ENCODE data around the gene G6PC2.
"Not testable (repeated sequence)": the region's sequence is repeated elsewhere in the genome, so short reads cannot be mapped to it uniquely, and the experiment has no call there.

G6PC2 gene

GRCh38 chr2:168929031-168929430 is 27.9 kb downstream of the G6PC2 start:
- Histone ChIP-seq H3K27me3 (ENCODE audit: insufficient read depth, low read length) (no peaks in the 10 kb centered on the region), H3K27ac (ENCODE audit: low read length) (no peak overlapping the region), H3K4me1 (ENCODE audit: insufficient read depth, low read length) (no peaks in the 10 kb centered on the region), H3K9me3 (ENCODE audit: insufficient read depth, low read depth, low read length) (no peaks in the 10 kb centered on the region), H3K36me3 (ENCODE audit: insufficient read depth, low read depth, low read length) (no peaks in the 10 kb centered on the region), H3K4me3 (ENCODE audit: low read length) (no peak overlapping the region), H3K9ac (ENCODE audit: low read depth, low read length) (no peak overlapping the region)

- Histone ChIP-seq H3K9ac (ENCODE audit: low read depth, low read length) (no peak overlapping the region), H3K36me3 (ENCODE audit: insufficient read depth, low read depth, low read length) (no peaks in the 10 kb centered on the region), H3K4me3 (ENCODE audit: low read length) (no peak overlapping the region), H3K27ac (ENCODE audit: low read length) (no peak overlapping the region), H3K27me3 (ENCODE audit: insufficient read depth, low read length) (no peaks in the 10 kb centered on the region), H3K9me3 (ENCODE audit: insufficient read depth, low read depth, low read length) (no peaks in the 10 kb centered on the region), H3K4me1 (ENCODE audit: insufficient read depth, low read length) (no peaks in the 10 kb centered on the region)
Measured at GRCh38 chr2:168930242-168930641, 29.2 kb downstream of the G6PC2 start.

- H3K27me3 ChIP-seq (ENCODE audit: insufficient read depth, low read length); H3K4me1 ChIP-seq (ENCODE audit: insufficient read depth, low read length); H3K4me3 ChIP-seq (ENCODE audit: low read length); H3K9ac ChIP-seq (ENCODE audit: low read depth, low read length); H3K27ac ChIP-seq (ENCODE audit: low read length); H3K36me3 ChIP-seq (ENCODE audit: insufficient read depth, low read depth, low read length); H3K9me3 ChIP-seq (ENCODE audit: insufficient read depth, low read depth, low read length): not testable (repeated sequence)
Measured at GRCh38 chr2:168932174-168932573, 31.1 kb downstream of the G6PC2 start.

- no peaks in the 10 kb centered on the region for H3K4me1 ChIP-seq (ENCODE audit: insufficient read depth, low read length)
- H3K36me3 ChIP-seq (ENCODE audit: insufficient read depth, low read depth, low read length) = no peaks in the 10 kb centered on the region
- H3K9ac ChIP-seq (ENCODE audit: low read depth, low read length) = no peak overlapping the region
- no peak overlapping the region for H3K4me3 ChIP-seq (ENCODE audit: low read length)
- no peaks in the 10 kb centered on the region for H3K9me3 ChIP-seq (ENCODE audit: insufficient read depth, low read depth, low read length)
- H3K27ac ChIP-seq (ENCODE audit: low read length) = no peak overlapping the region
- H3K27me3 ChIP-seq (ENCODE audit: insufficient read depth, low read length) = no peaks in the 10 kb centered on the region
Measured at GRCh38 chr2:168934826-168935225, 33.7 kb downstream of the G6PC2 start.

GRCh38 chr2:168935810-168936581 is 34.9 kb downstream of the G6PC2 start:
- Histone ChIP-seq H3K4me3 (ENCODE audit: low read length) (no peak overlapping the region), H3K36me3 (ENCODE audit: insufficient read depth, low read depth, low read length) (no peaks in the 10 kb centered on the region), H3K4me1 (ENCODE audit: insufficient read depth, low read length) (no peaks in the 10 kb centered on the region), H3K27me3 (ENCODE audit: insufficient read depth, low read length) (no peaks in the 10 kb centered on the region), H3K9me3 (ENCODE audit: insufficient read depth, low read depth, low read length) (no peaks in the 10 kb centered on the region), H3K9ac (ENCODE audit: low read depth, low read length) (no peak overlapping the region), H3K27ac (ENCODE audit: low read length) (no peak overlapping the region)

GRCh38 chr2:168939061-168939460 is 38.0 kb downstream of the G6PC2 start:
- Histone ChIP-seq H3K9ac (ENCODE audit: low read depth, low read length) (no peak overlapping the region), H3K27me3 (ENCODE audit: insufficient read depth, low read length) (no peaks in the 10 kb centered on the region)

GRCh38 chr2:168939918-168940317 is 38.8 kb downstream of the G6PC2 start:
- no peaks in the 10 kb centered on the region for H3K4me1 ChIP-seq (ENCODE audit: insufficient read depth, low read length)
- H3K9ac ChIP-seq (ENCODE audit: low read depth, low read length) = no peak overlapping the region
- no peak overlapping the region for H3K4me3 ChIP-seq (ENCODE audit: low read length)
- no peaks in the 10 kb centered on the region for H3K27me3 ChIP-seq (ENCODE audit: insufficient read depth, low read length)
- H3K36me3 ChIP-seq (ENCODE audit: insufficient read depth, low read depth, low read length) = no peaks in the 10 kb centered on the region
- H3K9me3 ChIP-seq (ENCODE audit: insufficient read depth, low read depth, low read length) = no peaks in the 10 kb centered on the region
- no peak overlapping the region for H3K27ac ChIP-seq (ENCODE audit: low read length)

More at GRCh38 chr2:168939061-168939460, 38.0 kb downstream of the G6PC2 start:
- Histone ChIP-seq H3K36me3 (ENCODE audit: insufficient read depth, low read depth, low read length) (no peaks in the 10 kb centered on the region), H3K4me3 (ENCODE audit: low read length) (no peak overlapping the region), H3K9me3 (ENCODE audit: insufficient read depth, low read depth, low read length) (no peaks in the 10 kb centered on the region), H3K27ac (ENCODE audit: low read length) (no peak overlapping the region), H3K4me1 (ENCODE audit: insufficient read depth, low read length) (no peaks in the 10 kb centered on the region)

- no peak overlapping the region for H3K27ac ChIP-seq (ENCODE audit: low read length)
- no peak overlapping the region for H3K9ac ChIP-seq (ENCODE audit: low read depth, low read length)
- H3K4me1 ChIP-seq (ENCODE audit: insufficient read depth, low read length) = no peaks in the 10 kb centered on the region
- no peaks in the 10 kb centered on the region for H3K9me3 ChIP-seq (ENCODE audit: insufficient read depth, low read depth, low read length)
- no peaks in the 10 kb centered on the region for H3K27me3 ChIP-seq (ENCODE audit: insufficient read depth, low read length)
- H3K4me3 ChIP-seq (ENCODE audit: low read length) = no peak overlapping the region
- H3K36me3 ChIP-seq (ENCODE audit: insufficient read depth, low read depth, low read length) = no peaks in the 10 kb centered on the region
Measured at GRCh38 chr2:168941297-168941696, 40.2 kb downstream of the G6PC2 start.

- Histone ChIP-seq H3K4me3 (ENCODE audit: low read length) (no peak overlapping the region), H3K27ac (ENCODE audit: low read length) (no peak overlapping the region), H3K9me3 (ENCODE audit: insufficient read depth, low read depth, low read length) (no peaks in the 10 kb centered on the region), H3K4me1 (ENCODE audit: insufficient read depth, low read length) (no peaks in the 10 kb centered on the region), H3K9ac (ENCODE audit: low read depth, low read length) (no peak overlapping the region), H3K36me3 (ENCODE audit: insufficient read depth, low read depth, low read length) (no peaks in the 10 kb centered on the region), H3K27me3 (ENCODE audit: insufficient read depth, low read length) (no peaks in the 10 kb centered on the region)
Measured at GRCh38 chr2:168944065-168944464, 43.0 kb downstream of the G6PC2 start.

- H3K36me3 ChIP-seq (ENCODE audit: insufficient read depth, low read depth, low read length) = no peaks in the 10 kb centered on the region
- no peak overlapping the region for H3K4me3 ChIP-seq (ENCODE audit: low read length)
- H3K9me3 ChIP-seq (ENCODE audit: insufficient read depth, low read depth, low read length) = no peaks in the 10 kb centered on the region
- H3K4me1 ChIP-seq (ENCODE audit: insufficient read depth, low read length) = no peaks in the 10 kb centered on the region
- H3K27me3 ChIP-seq (ENCODE audit: insufficient read depth, low read length) = no peaks in the 10 kb centered on the region
- no peak overlapping the region for H3K27ac ChIP-seq (ENCODE audit: low read length)
- H3K9ac ChIP-seq (ENCODE audit: low read depth, low read length) = no peak overlapping the region
Measured at GRCh38 chr2:168945508-168945907, 44.4 kb downstream of the G6PC2 start.

GRCh38 chr2:168948621-168949212 is 47.6 kb downstream of the G6PC2 start:
- Histone ChIP-seq H3K4me3 (ENCODE audit: low read length) (no peak overlapping the region), H3K27me3 (ENCODE audit: insufficient read depth, low read length) (no peaks in the 10 kb centered on the region), H3K36me3 (ENCODE audit: insufficient read depth, low read depth, low read length) (no peaks in the 10 kb centered on the region), H3K27ac (ENCODE audit: low read length) (no peak overlapping the region), H3K9me3 (ENCODE audit: insufficient read depth, low read depth, low read length) (no peaks in the 10 kb centered on the region), H3K9ac (ENCODE audit: low read depth, low read length) (no peak overlapping the region), H3K4me1 (ENCODE audit: insufficient read depth, low read length) (no peaks in the 10 kb centered on the region)

GRCh38 chr2:168949324-168949723 is 48.2 kb downstream of the G6PC2 start:
- Histone ChIP-seq H3K27ac (ENCODE audit: low read length) (no peak overlapping the region), H3K9ac (ENCODE audit: low read depth, low read length) (no peak overlapping the region), H3K4me3 (ENCODE audit: low read length) (no peak overlapping the region), H3K27me3 (ENCODE audit: insufficient read depth, low read length) (no peaks in the 10 kb centered on the region), H3K4me1 (ENCODE audit: insufficient read depth, low read length) (no peaks in the 10 kb centered on the region), H3K9me3 (ENCODE audit: insufficient read depth, low read depth, low read length) (no peaks in the 10 kb centered on the region), H3K36me3 (ENCODE audit: insufficient read depth, low read depth, low read length) (no peaks in the 10 kb centered on the region)
